H1 (cell line): ENCODE results near the gene EIF2B5. TPM values are rescaled to one million over a fixed set of nuclear protein-coding genes. Genes with fewer than 3 reads are reported as not detected.

Experiments used
- CTCF ChIA-PET: fragments of 300-600 bp; sonication (Branson Sonifier 250); formaldehyde crosslinking; loops from one replicate; lab custom pipeline; 2021; ENCODE audit not compliant: partially characterized antibody; lab: Charles Lee
- POLR2A ChIA-PET: fragments of 300-600 bp; sonication (Branson Sonifier 250); formaldehyde crosslinking; loops from one replicate; lab custom pipeline; 2021; ENCODE audit warnings: inconsistent platforms; ENCODE audit not compliant: partially characterized antibody; lab: Charles Lee
- DNase-seq, 2 experiments: peaks; one replicate each; pipeline versions ENCODE4 v3.0.0 to v3.0.0-alpha.2; 2010 to 2022; ENCODE audit warnings: low spot score in 2 of 2, low read depth in 1 of 2, mixed read lengths in 1 of 2
- FAIRE-seq: peaks from 2 replicates; lab custom pipeline; 2011; peaks lifted over from hg19 to GRCh38; lab: Jason Lieb, UNC
- H2AFZ ChIP-seq: 2 replicates; pipeline ENCODE4 v1.8.1; 2012; ENCODE audit warnings: low read length, inconsistent platforms
- H2AK5ac ChIP-seq: 2 replicates; pipeline ENCODE4 v1.6.1; 2013; ENCODE audit warnings: low read depth, low read length
- H2BK120ac ChIP-seq: replicated peaks from 2 replicates; pipeline ENCODE3; 2013; ENCODE audit warnings: low read depth, low read length, inconsistent platforms
- H2BK12ac ChIP-seq: 2 replicates; pipeline ENCODE4 v1.6.1; 2013; ENCODE audit warnings: low read depth, low read length
- H2BK15ac ChIP-seq: 2 replicates; pipeline ENCODE4 v1.6.1; 2013; ENCODE audit warnings: low read length
- H2BK20ac ChIP-seq: 2 replicates; pipeline ENCODE4 v1.6.1; 2013; ENCODE audit warnings: low read length
- H2BK5ac ChIP-seq: 2 replicates; pipeline ENCODE4 v1.6.1; 2013; ENCODE audit warnings: low read depth, low read length
- H3K14ac ChIP-seq: 2 replicates; pipeline ENCODE4 v1.6.1; 2013; ENCODE audit warnings: inconsistent platforms; ENCODE audit not compliant: insufficient read length
- H3K18ac ChIP-seq: 2 replicates; pipeline ENCODE4 v1.6.1; 2013; ENCODE audit warnings: low read length; ENCODE audit errors: extremely low read depth
- H3K23ac ChIP-seq: 2 replicates; pipeline ENCODE4 v1.6.1; 2013; ENCODE audit warnings: inconsistent platforms; ENCODE audit not compliant: insufficient read length
- H3K23me2 ChIP-seq: 2 replicates; pipeline ENCODE4 v1.6.1; 2013; ENCODE audit warnings: low read depth, low read length
- H3K27ac ChIP-seq: 2 replicates; pipeline ENCODE4 v1.6.1; 2011; ENCODE audit warnings: low read depth, low read length, inconsistent platforms
- H3K27me3 ChIP-seq, 4 experiments: replicated peaks in 1 of 4; 1 replicate in 1 of 4; 2 replicates in 3 of 4; pipeline versions ENCODE4 v1.6.1 to v1.8.1; 2011 to 2013; ENCODE audit warnings: low read length in 3 of 4, mild to moderate bottlenecking in 3 of 4, inconsistent platforms in 2 of 4, mixed read lengths in 2 of 4, moderate library complexity in 1 of 4; ENCODE audit not compliant: control insufficient read depth in 3 of 4, insufficient read depth in 3 of 4; ENCODE audit errors: extremely low read depth in 1 of 4
- H3K36me3 ChIP-seq, 4 experiments: 2 replicates each; pipeline versions ENCODE4 v1.6.1 to v1.8.1; 2011 to 2013; ENCODE audit warnings: mild to moderate bottlenecking in 4 of 4, low read length in 3 of 4, moderate library complexity in 2 of 4, control low read depth in 1 of 4, inconsistent platforms in 1 of 4; ENCODE audit not compliant: insufficient read depth in 4 of 4, control insufficient read depth in 2 of 4
- H3K4ac ChIP-seq: replicated peaks from 2 replicates; pipeline ENCODE3; 2013; ENCODE audit warnings: low read length, low read depth, mixed read lengths, inconsistent platforms; ENCODE audit not compliant: insufficient read length
- H3K4me1 ChIP-seq, 4 experiments: replicated peaks in 1 of 4; 1 replicate in 1 of 4; 2 replicates in 3 of 4; pipeline versions ENCODE4 v1.6.1 to v1.8.1; 2011 to 2013; ENCODE audit warnings: low read length in 3 of 4, inconsistent platforms in 2 of 4, mixed read lengths in 1 of 4; ENCODE audit not compliant: insufficient read depth in 4 of 4, control insufficient read depth in 3 of 4
- H3K4me2 ChIP-seq, 2 experiments: 2 replicates each; pipeline versions ENCODE4 v1.6.1 to v1.8.1; 2011 to 2013; ENCODE audit warnings: low read depth in 2 of 2, low read length in 2 of 2, control low read depth in 1 of 2, inconsistent platforms in 1 of 2, mild to moderate bottlenecking in 1 of 2; ENCODE audit not compliant: insufficient read depth in 1 of 2
- H3K4me3 ChIP-seq, 4 experiments: fragments of 200-600, 300-600 bp in 1 of 4; sonication (generic), shearing (Covaris generic), sonication (Bioruptor Twin) in 1 of 4; 2 replicates each; pipeline versions ENCODE4 v1.5.1 to v1.8.1; 2011 to 2016; ENCODE audit warnings: low read length in 4 of 4, low read depth in 3 of 4, control low read depth in 2 of 4, inconsistent platforms in 2 of 4, mild to moderate bottlenecking in 2 of 4, mixed read lengths in 1 of 4, moderate library complexity in 1 of 4; ENCODE audit not compliant: insufficient read depth in 2 of 4; ENCODE audit errors: extremely low read depth in 1 of 4
- H3K56ac ChIP-seq: replicated peaks from 2 replicates; pipeline ENCODE3; 2013; ENCODE audit warnings: low read depth, mild to moderate bottlenecking, mixed read lengths, low read length, inconsistent platforms; ENCODE audit not compliant: insufficient read length
- H3K79me1 ChIP-seq: 2 replicates; pipeline ENCODE4 v1.6.1; 2013; ENCODE audit warnings: low read depth, low read length, control low read depth
- H3K79me2 ChIP-seq, 2 experiments: 2 replicates each; pipeline versions ENCODE4 v1.6.1 to v1.8.1; 2012 to 2013; ENCODE audit warnings: low read length in 2 of 2, mild to moderate bottlenecking in 2 of 2, inconsistent platforms in 1 of 2; ENCODE audit not compliant: insufficient read depth in 2 of 2, control insufficient read depth in 1 of 2
- H3K9ac ChIP-seq, 4 experiments: replicated peaks in 1 of 4; 1 replicate in 1 of 4; 2 replicates in 3 of 4; pipeline versions ENCODE4 v1.6.1 to v1.8.1; 2011 to 2013; ENCODE audit warnings: low read depth in 3 of 4, low read length in 3 of 4, control low read depth in 2 of 4, mild to moderate bottlenecking in 2 of 4, moderate library complexity in 2 of 4, inconsistent platforms in 1 of 4; ENCODE audit errors: extremely low read depth in 1 of 4
- H3K9me3 ChIP-seq, 2 experiments: 2 replicates each; pipeline versions ENCODE4 v1.6.1 to v1.8.1; 2012 to 2013; ENCODE audit warnings: mild to moderate bottlenecking in 2 of 2, moderate library complexity in 2 of 2, control low read depth in 1 of 2, inconsistent platforms in 1 of 2, low read depth in 1 of 2, low read length in 1 of 2, mixed read lengths in 1 of 2; ENCODE audit not compliant: insufficient read depth in 2 of 2
- H4K20me1 ChIP-seq, 2 experiments: replicated peaks in 1 of 2; 2 replicates each; pipeline versions ENCODE3 to v1.8.1; 2011 to 2013; ENCODE audit warnings: inconsistent platforms in 2 of 2, low read length in 2 of 2, mild to moderate bottlenecking in 1 of 2; ENCODE audit not compliant: insufficient read depth in 2 of 2, control insufficient read depth in 1 of 2
- H4K5ac ChIP-seq: 2 replicates; pipeline ENCODE4 v1.6.1; 2013; ENCODE audit warnings: low read length, low read depth, mixed read lengths, inconsistent platforms; ENCODE audit not compliant: insufficient read length
- H4K8ac ChIP-seq: 2 replicates; pipeline ENCODE4 v1.8.0; 2013; ENCODE audit warnings: mild to moderate bottlenecking, moderate library complexity, low read length, inconsistent platforms; ENCODE audit not compliant: insufficient read depth; ENCODE audit errors: extremely low read depth
- H4K91ac ChIP-seq: replicated peaks from 2 replicates; pipeline ENCODE3; 2013; ENCODE audit warnings: low read length, mixed read lengths, inconsistent platforms; ENCODE audit not compliant: insufficient read length
- ASH2L ChIP-seq: fragments of 200-600, 300-600 bp; sonication (generic); IDR thresholded peaks from one replicate; pipeline ENCODE4 v1.7.1; 2017; ENCODE audit warnings: low read length
- HDAC2 ChIP-seq, 2 experiments: fragments of 300-600 bp in 1 of 2; sonication (generic) in 1 of 2; IDR thresholded peaks; 2 replicates each; pipeline ENCODE4 v1.6.1; 2011 to 2012; ENCODE audit warnings: low read depth in 2 of 2, low read length in 2 of 2, mild to moderate bottlenecking in 2 of 2, moderate library complexity in 2 of 2, borderline replicate concordance in 1 of 2, inconsistent platforms in 1 of 2
- KDM4A ChIP-seq: IDR thresholded peaks from one replicate; pipeline ENCODE4 v1.7.1; 2012; ENCODE audit warnings: low read depth, mild to moderate bottlenecking, moderate library complexity, low read length, inconsistent platforms; ENCODE audit not compliant: severe bottlenecking
- SAP30 ChIP-seq: fragments of 300-600 bp; sonication (generic); IDR thresholded peaks from 2 replicates; pipeline ENCODE4 v1.7.1; 2012; ENCODE audit warnings: low read length, moderate library complexity, mild to moderate bottlenecking, inconsistent platforms; ENCODE audit not compliant: insufficient read depth, insufficient replicate concordance
- SIX5 ChIP-seq: IDR thresholded peaks from 2 replicates; pipeline ENCODE4 v1.6.1; 2011; ENCODE audit warnings: mild to moderate bottlenecking, low read depth, low read length
- SUZ12 ChIP-seq: fragments of 200-600 bp; sonication (generic); IDR thresholded peaks from 2 replicates; pipeline ENCODE4 v1.6.1; 2012; ENCODE audit warnings: mild to moderate bottlenecking, inconsistent platforms, low read length, moderate library complexity, mixed read lengths
- TAF1 ChIP-seq: IDR thresholded peaks from 2 replicates; pipeline ENCODE4 v1.6.1; 2011; ENCODE audit warnings: mild to moderate bottlenecking, low read depth, low read length
- TEAD4 ChIP-seq: IDR thresholded peaks from 2 replicates; pipeline ENCODE4 v1.6.1; 2012; ENCODE audit warnings: low read depth, low read length, inconsistent platforms, mixed read lengths
- WGBS, 2 experiments: shearing (Covaris generic) in 1 of 2; methylation state at CpG; one replicate each; pipeline versions ENCODE4 v1.1.6 to v1.1.7; 2013 to 2015; ENCODE audit warnings: low lambda C conversion rate in 2 of 2, mixed read lengths in 2 of 2, inconsistent platforms in 1 of 2, low coverage in 1 of 2, missing lambda C conversion rate in 1 of 2; ENCODE audit not compliant: insufficient replicate concordance in 2 of 2, insufficient coverage in 1 of 2, insufficient read length in 1 of 2; ENCODE audit errors: extremely low coverage in 1 of 2, missing lambda C conversion rate in 1 of 2; 5-methylcytosine and 5-hydroxymethylcytosine counted together
- polyA plus RNA-seq, 7 experiments: library from polyadenylated mRNA; depleted of rRNA in 3 of 7; stranded (reverse) in 5 of 7; unstranded in 2 of 7; fragments of >200 nt in 5 of 7; fragments of 200-250 nt in 2 of 7; gene quantifications; 1 replicate in 5 of 7; 2 replicates in 1 of 7; 4 replicates in 1 of 7; pipeline versions ENCODE4 v1.2.1 to v1.2.3, GENCODE V29; 2011 to 2013; ENCODE audit warnings: missing spikeins in 2 of 7, mixed read lengths in 2 of 7
- total RNA-seq: library from RNA; stranded (reverse); fragmentation: NEBNext Ultra II Directional; extraction: Animal tissue kit (Norgen Biotek cat#: 25700); gene quantifications from 2 replicates; pipeline ENCODE4 v1.2.1, GENCODE V29; 2021
- TF ChIP-seq, protein P1 (sequence below): IDR thresholded peaks from 2 replicates; pipeline ENCODE4 v1.6.1; 2012; ENCODE audit warnings: inconsistent platforms

The EIF2B5 gene
- total and polyA plus RNA-seq, 2 of the 8 experiments (the other 6 are each of a cell fraction or from before 2014, with no cell fraction given), result 33.1 to 40.0 TPM

DNA sequence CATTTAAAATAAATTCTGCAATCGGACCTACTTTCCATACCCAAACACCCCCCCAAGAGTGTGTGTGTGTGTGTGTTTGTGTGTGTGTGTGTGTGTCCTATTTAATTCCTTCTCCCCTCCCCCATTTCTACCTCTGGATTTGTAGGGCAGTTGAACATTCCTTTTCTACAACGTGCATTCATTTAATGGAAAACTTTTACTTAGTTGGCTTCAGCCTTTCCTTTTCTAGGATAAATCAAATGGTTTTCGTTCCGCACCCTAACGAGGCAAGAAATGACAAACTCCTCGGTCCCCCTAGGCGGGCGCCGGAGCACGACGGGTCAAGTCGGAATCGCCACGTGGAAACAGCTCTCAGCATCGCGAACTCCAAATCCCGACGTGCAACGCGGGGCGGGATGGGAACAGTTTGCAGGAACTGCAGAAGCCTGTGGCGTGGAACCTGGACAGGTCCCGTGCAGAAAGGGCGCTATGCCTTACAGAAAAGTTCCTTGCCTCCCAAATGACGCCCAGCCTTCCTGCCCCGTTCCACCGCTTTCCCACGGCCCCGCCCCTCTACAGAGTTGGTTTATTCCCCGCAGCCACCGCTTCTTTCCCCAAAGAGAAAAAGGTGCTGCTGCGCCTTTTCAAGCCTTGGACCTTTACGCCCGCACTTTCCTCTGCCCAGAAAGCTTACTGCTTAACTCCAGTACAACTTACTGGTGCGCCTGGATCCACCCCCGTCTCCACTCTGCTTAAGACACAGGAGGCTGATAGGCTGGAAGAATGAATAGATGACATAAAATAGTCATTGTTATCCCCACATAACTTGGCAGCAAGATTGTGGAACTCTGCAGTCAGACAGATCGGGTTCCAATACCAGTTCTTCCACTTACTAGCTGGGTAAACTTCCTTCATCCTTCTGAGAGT lies 1.1 kb upstream of the EIF2B5 start:
- no peak overlapping the region for H3K27ac ChIP-seq
- peak in 1 of 2 experiments; percentile 83 for DNase-seq
- POLR2A ChIA-PET, result interaction anchor here (0.7 to 3.1 kb wide), 12 partner anchors 12 to 181 kb away, joined by 3 to 26 read pairs (median 6); partner anchors contain the start of genes ABCF3, CAMK2N2 and DVL3
- no peak overlapping the region for H2BK12ac ChIP-seq
- no peaks in the 10 kb centered on the region; the same call in 1 of the 2 replicates for H3K79me1 ChIP-seq
- H3K18ac ChIP-seq, result 0 out of 2 replicates have a peak overlapping the region, but pooled peaks have one; percentile 33
- H3K9me3 ChIP-seq, result no peaks in the 10 kb centered on the region
- no peak overlapping the region for H3K56ac ChIP-seq
- peak overlapping the region; percentile 82 to 98 (median 88) for H3K4me3 ChIP-seq
- H3K4ac ChIP-seq, result no peak overlapping the region
- no peaks in the 10 kb centered on the region for H3K27me3 ChIP-seq
- peaks cover 0 to 3% (median 0%) of the 10 kb centered on the region in 4 experiments; a peak in 1 of 8 replicates for H3K36me3 ChIP-seq
- peaks cover 2 to 9% (median 3%) of the 10 kb centered on the region in 4 experiments; a peak in 4 of 7 replicates for H3K4me1 ChIP-seq
- no peak overlapping the region for H2AK5ac ChIP-seq
- 1% methylated on average over 37 of the region's 37 CpGs; no CpG with 5 or more reads in 1 of the 2 experiments for WGBS, 2 experiments
- peak overlapping the region; percentile 64 for H2AFZ ChIP-seq
- 0 out of 2 replicates have a peak overlapping the region, but pooled peaks have one; percentile 37 for H2BK15ac ChIP-seq
- H2BK20ac ChIP-seq, result no peak overlapping the region
- no peak overlapping the region for H4K91ac ChIP-seq
- no peak overlapping the region for H4K5ac ChIP-seq
- peak overlapping the region in 2 of 4 experiments; percentile 25 to 33; a peak in 2 of 7 replicates for H3K9ac ChIP-seq
- no peak overlapping the region for H3K23ac ChIP-seq
- H4K8ac ChIP-seq, result no peak overlapping the region
- FAIRE-seq, result no peak
- CTCF ChIA-PET, result interaction anchor here (1.2 to 3.0 kb wide), 7 partner anchors 11 to 241 kb away, joined by 3 to 25 read pairs (median 7); partner anchors contain the start of gene FAM131A
- no peak overlapping the region for H2BK120ac ChIP-seq
- peak overlapping the region; percentile 89 to 99 for H3K4me2 ChIP-seq
- peaks cover 0 to 35% of the 10 kb centered on the region in 2 experiments; a peak in 3 of 4 replicates for H3K79me2 ChIP-seq
- peaks cover 18% of the 10 kb centered on the region for H3K23me2 ChIP-seq
- H3K14ac ChIP-seq, result no peak overlapping the region
- H4K20me1 ChIP-seq, result peaks cover 0 to 2% of the 10 kb centered on the region in 2 experiments
- H2BK5ac ChIP-seq, result peak overlapping the region; percentile 36; the same call in 1 of the 2 replicates
- TF ChIP-seq HDAC2 (IDR thresholded peaks at IDR 0.05; ENCODE audit: borderline replicate concordance in 1 of 2, low read depth in 2 of 2, low read length in 2 of 2) (0 out of 4 replicates have a peak, but pooled peaks of 1 of the 2 experiments have one; percentile 9), SIX5 (peak; percentile 35; the same call in 1 of the 2 replicates), ASH2L (peak; percentile 64), SAP30 (peak; percentile 59), TEAD4 (no peak), KDM4A (peak; percentile 64), TAF1 (0 out of 2 replicates have a peak, but pooled peaks have one; percentile 16), SUZ12 (0 out of 2 replicates have a peak, but pooled peaks have one; percentile 34)
- TF ChIP-seq, protein P1, sequence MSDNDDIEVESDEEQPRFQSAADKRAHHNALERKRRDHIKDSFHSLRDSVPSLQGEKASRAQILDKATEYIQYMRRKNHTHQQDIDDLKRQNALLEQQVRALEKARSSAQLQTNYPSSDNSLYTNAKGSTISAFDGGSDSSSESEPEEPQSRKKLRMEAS, result peak; percentile 98
